Measurements from ENCODE around the gene GYPE.
"Not testable (repeated sequence)": the region's sequence is repeated elsewhere in the genome, so short reads cannot be mapped to it uniquely, and the experiment has no call there.

GYPE gene

DNA sequence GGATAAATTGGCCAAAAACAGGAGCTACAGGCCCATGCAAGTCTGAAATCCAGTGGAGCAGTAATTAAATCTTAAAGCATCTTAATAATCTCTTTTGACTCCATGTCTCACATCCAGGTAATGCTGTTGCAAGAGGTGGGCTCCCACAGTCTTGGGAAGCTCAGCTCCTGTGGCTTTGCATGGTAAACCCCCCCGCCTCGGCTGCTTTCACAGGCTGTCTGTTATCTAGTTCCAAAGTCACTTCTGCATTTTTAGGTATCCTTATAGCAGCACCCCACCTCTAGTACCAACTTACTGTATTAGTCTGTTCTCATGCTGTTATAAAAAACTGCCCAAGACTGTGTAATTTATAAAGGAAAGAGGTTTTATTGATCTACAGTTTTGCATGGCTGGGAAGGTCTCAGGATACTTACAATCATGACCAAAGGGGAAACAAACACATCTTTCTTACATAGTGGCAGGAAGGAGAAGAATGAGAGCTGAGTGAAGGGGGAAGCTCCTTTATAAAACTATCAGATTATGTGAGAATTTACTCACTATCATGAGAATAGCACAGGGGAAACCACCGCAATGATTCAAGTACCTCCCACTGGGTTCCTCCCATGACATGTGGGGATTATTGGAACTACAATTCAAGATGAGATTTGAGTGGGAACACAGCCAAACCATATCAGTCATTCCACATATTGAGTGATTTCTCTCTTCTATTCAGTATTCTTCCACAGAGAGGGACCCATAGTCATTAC, 34.7 kb downstream of the GYPE start:
- in situ Hi-C loops (cut with MboI; ENCODE audit: low sequenced_read_pairs): not testable (repeated sequence)

DNA sequence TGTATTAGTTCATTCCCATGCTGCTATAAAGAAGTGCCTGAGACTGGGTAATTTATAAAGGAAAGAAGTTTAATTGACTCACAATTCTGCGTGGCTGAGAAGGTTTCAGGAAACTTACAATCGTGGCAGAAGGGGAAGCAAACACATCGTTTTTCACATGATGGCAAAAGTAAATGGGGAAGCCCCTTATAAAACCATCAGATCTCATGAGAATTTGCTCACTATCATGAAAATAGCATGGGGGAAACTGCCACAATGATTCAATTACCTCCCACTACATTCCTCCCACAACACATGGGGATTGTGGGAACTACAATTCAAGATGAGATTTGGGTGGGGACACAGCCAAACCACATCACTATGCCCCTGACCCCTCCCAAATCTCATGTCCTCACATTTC, 35.4 kb downstream of the GYPE start:
- in situ Hi-C loops (cut with MboI; ENCODE audit: low sequenced_read_pairs): not testable (repeated sequence)

DNA sequence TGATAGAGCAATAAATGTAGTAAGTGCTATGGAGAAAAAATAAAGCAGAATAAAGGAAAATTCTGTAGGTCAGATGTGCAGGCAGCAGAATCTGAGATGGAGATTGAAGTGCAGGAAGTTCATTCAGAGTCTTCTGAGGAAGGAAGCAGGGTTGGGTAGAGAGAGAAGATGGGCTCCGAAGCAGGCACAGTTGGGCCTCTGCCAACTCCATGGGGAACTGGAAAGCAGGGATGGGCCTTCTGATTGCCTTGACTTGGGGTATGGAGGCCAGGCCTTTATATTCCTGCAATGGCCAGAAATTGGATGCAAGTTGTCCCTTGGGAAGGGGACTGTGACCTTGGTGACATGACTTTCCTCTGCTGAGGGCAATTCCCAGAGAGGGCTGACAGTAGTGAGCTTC, 42.6 kb downstream of the GYPE start:
- in situ Hi-C loops (cut with MboI; ENCODE audit: low sequenced_read_pairs): not testable (repeated sequence)

DNA sequence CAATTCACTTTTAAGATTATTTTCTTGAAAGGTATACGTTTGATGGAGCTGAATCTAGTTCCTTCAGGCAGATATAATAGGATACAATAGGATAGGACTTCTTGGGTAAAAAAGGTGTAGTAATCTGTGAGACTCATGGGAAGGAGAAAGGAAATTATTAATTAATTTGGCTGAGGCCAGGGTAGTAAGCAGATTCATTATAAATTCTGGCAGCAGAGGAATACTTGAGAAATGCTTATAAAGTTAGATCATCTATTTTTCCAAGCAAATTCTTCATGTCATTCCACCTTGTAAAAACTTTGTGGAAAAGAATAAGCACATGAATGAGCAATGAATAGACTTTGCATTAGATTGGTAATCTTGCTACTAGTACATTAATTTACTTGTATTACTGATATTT, 46.9 kb downstream of the GYPE start:
- in situ Hi-C loops (cut with MboI; ENCODE audit: low sequenced_read_pairs): no loop called here

DNA sequence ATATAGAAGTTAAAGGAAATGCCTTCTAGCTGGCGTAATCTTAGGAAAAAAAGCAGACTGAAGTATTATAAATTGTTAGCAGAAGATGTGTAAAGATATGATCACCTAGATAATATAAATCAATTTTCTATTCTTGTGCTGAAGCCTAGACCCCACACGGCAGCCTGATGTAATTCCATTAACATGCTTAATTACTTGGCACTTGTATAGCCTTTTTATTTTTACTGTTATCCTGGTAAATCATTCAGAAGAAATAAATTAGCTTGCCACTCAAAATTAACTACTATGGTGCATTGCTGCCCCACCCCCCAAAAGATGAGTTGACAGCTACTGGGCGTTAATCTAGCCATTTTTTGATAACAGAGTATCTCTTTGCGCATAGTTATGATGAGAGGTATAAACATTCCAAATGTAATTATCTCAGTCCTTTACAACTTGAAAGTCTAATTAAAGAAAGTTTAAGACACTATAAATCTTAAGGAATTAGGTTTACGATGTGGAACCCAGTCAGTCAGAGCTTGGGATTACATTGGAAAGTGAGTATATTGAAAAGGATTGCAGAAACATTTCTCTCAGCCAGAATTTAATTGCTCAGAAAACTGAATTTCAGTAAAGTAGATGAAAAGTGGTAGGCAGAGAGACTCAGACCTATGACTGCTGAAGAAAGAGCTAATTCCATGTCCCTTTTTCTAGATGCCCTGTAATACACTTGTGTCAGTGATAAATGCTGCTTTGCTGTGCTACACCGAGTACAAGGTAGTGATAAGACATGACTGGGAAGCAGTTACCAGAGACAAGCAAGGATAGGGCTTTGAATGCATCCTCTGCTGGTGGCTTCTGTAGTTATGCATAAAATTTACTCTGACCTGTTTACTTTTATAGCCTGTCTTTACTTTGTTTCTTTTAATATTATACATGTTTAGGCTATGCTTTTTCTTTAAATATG, 47.7 kb downstream of the GYPE start:
- in situ Hi-C loops (cut with MboI; ENCODE audit: low sequenced_read_pairs): not testable (repeated sequence)

DNA sequence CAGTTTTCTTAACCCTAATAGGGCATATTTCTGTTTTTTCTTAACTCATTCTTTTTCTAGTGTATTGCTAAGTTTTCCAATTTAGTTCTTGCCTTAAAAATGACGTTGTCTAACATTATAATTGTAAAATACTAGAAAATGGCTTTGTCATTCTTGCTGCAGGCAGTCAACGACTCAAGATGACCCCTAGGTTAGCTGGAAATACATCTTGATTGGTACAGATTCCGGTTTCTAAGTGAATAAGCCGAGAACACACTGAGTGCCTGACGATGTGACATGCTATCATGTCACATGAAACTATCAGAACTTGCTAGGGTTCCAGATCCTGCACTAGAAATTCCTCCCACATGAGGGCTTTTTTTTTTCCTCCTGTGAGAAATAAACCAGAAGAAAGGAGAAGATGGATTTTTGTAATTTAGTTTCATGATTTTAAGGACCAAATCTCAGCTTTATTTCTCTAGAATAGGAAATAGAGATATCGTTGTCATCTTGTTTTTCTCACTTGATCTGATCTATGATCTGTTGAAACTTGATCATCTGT, 49.3 kb downstream of the GYPE start:
- in situ Hi-C loops (cut with MboI; ENCODE audit: low sequenced_read_pairs): not testable (repeated sequence)

DNA sequence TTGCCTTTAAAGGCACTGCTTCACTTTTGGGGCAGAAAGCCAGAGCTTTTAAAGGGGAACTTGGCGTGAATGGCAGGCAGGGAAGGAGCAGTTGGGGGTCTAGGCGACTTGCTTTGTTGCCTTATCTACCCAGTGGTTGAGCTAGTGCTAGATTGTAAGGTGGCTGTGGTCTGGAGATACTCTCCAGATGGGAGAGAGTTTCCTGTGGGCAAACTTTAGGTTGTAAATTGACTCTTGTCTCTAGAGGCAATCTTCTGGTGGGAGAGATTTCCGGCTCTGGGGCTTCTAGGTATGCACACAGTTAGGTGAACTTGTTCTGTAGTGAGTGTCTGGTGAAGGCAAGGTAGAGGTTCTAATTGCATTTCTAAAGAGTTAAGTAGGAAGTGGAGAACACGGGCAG, 50.7 kb downstream of the GYPE start:
- in situ Hi-C loops (cut with MboI; ENCODE audit: low sequenced_read_pairs): not testable (repeated sequence)

DNA sequence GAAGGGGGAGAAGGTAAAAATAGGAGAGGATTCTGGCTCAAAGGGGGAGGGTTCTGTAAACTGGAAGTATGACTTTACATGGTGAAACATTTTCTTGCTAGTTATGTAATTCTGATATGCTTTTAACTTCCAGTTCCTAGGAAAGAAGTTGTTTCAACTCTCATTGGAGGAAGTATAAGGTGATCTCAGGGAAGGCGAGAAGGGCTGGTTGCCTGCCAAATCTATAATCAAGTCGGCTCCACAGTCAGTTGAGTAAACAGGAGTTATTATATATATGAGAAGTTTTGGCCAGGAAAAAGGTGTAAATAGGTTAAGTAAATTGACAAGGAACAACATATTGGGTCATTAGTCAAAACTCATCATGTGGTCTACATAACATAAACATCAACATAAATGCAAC, 56.1 kb downstream of the GYPE start:
- in situ Hi-C loops (cut with MboI; ENCODE audit: low sequenced_read_pairs): not testable (repeated sequence)

DNA sequence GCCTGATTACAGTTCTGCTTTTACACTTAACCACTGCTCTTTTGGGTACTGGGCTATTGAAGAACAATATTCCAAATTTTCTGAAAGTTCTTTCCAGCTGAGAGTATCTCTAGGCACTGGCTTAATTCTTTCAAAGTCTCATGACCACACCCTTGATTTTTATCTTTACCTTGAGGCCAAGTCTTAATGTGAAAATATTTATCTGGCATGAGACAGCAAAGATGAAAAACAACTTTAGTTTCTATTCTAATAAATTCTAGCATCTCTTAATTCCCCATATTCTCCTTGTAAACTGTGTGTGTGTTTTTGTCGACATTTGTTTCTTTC, 61.9 kb downstream of the GYPE start:
- in situ Hi-C loops (cut with MboI; ENCODE audit: low sequenced_read_pairs): not testable (repeated sequence)

DNA sequence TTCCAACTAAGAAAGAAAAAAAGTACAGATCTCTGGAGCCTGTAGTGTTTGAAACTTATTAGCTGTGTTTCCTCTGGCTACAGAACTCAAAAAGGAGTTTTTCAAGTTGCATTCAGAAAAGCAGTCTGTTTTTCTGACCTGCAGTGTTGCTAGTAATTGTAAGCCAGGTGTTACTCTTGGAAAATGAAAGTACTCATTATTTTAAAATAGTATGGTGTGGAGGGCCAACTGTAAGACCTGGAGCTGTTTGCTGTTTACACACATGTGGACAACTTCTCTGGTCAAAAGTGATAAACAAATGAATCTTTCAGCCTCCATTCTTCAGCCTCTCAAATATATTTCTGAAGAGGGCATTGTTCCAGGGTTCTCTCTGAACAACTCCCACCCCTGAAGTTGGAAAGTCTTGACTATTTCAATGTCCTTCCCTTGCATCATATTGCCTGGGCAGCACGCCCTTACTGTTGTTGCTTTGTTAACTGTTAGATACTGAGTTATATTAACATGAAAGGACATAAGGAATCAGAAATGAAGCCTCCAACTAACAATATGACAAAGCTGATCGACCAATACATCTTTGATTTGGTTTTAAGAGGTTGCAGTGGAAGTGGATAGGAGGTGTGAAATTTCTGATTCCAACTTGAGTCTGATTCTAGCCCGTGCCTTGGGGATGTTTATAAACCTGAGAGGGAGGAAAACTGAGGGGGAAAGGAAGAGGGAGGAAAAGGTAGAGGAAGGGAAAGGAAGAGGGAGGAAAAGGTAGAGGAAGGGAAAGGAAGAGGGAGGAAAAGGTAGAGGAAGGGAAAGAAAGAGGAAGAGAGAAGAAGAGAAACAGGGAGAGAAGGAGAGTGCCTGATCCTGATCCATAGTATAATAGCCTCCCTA, 62.5 kb downstream of the GYPE start:
- in situ Hi-C loops (cut with MboI; ENCODE audit: low sequenced_read_pairs): not testable (repeated sequence)

DNA sequence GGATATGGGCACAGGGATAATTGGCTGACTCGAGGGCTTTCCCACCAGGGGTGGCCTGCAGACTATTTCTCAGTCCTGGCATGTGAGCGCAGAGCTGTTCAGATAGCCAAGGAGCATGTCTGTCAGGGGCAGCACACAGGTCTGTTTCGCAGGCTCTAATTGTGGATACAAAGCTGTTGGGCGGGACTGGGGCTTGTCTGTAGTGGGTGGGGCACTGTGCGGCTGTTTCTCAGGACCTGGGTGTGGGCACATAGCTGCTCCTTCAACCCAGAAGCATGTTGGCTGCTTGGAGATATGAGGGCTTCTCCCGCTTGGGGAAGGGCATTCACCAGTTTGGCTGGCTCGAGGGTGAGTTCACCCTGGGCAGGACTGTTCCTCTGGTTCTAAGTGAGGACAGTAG, 65.9 kb downstream of the GYPE start:
- in situ Hi-C loops (cut with MboI; ENCODE audit: low sequenced_read_pairs): not testable (repeated sequence)

DNA sequence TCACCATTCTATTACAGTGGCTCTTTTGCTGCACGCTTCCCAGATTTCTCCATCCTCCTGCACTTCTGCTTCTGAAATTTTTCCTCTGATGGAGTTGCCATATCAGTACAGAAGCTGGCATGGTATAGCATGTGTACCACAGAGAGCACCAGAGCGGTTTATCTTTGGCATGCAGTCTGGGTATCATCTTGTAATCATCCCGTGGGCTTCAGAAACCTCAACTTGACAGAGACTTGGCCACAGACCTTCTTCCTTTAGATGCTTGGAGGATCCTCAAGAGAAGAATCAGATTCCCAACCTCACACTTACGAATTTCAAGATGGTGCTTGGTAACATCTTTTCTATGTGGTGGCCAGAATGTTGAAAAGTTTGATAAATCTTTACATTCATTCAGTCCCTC, 71.2 kb downstream of the GYPE start:
- in situ Hi-C loops (cut with MboI; ENCODE audit: low sequenced_read_pairs): not testable (repeated sequence)

DNA sequence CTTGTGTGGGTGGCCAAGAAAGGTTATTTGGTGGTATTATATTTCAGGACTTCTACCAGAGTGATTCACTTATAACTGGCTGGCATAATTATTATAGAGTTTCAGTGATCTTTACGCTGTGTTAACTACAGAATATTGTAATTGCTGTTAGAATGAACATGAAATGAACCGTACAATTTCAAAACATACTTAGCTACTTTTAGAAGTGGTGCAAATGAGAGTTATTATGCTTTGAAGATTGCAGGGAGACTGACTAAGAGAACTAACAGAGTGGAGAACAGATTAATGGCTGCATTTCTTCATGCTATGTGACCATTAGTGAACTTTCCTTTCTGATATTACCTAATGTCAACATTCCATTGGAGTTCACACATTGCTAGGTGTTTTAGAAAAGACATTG, 71.7 kb downstream of the GYPE start:
- in situ Hi-C loops (cut with MboI; ENCODE audit: low sequenced_read_pairs): not testable (repeated sequence)

DNA sequence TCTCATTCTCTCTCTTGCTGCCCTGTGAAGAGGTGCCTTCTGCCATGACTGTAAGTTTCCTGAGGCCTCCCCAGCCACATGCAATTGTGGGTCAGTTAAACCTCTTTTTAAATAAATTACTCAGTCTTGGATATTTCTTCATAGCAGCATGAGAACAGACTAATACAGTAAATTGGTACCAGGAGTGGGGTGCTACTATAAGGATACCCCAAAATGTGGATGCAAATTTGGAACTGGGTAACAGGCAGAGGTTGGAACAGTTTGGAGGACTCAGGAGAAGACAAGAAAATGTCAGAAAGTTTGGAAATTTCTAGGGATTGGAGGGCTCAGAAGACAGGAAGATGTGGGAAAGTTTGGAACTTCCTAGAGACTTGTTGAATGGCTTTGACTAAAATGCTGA, 74.8 kb downstream of the GYPE start:
- in situ Hi-C loops (cut with MboI; ENCODE audit: low sequenced_read_pairs): not testable (repeated sequence)

DNA sequence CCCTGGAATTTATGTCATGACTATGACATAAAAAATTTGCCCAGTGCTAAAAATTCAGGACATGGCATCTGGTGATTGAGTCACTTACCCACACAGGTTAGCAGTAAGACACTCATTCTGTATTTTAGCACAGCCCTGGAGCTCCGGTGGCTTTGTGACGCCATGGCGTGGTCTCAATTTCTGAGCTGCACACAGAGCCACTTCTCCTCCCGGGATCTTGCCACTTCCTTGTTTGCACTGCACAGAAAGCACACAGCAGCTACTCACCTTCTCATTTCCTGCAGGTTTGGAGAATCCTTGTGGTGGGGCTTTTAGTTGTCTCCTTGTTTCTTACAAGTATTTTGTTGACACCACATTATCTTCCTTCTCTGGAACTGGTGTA, 76.1 kb downstream of the GYPE start:
- in situ Hi-C loops (cut with MboI; ENCODE audit: low sequenced_read_pairs): not testable (repeated sequence)
